Measurements from ENCODE around the gene MTTP. TPM values are rescaled to one million over a fixed set of nuclear protein-coding genes. Genes with fewer than 3 reads are reported as not detected.

MTTP gene
- total and polyA plus RNA-seq, 2 experiments from 2014 or later: 0.08 to 0.14 TPM

- TF ChIP-seq ZNF462 (CRISPR knock-in tag; IDR thresholded peaks at IDR 0.05) (no peak), CTCF (conservative IDR thresholded peaks at IDR 0.05; ENCODE audit: low read depth in 2 of 2) (no peak), ETS1 (IDR thresholded peaks at IDR 0.05) (no peak)
Observed at GRCh38 chr4:99578714-99579113, 4.1 kb downstream of the MTTP start (continued).

GRCh38 chr4:99585516-99585915 is 10.9 kb downstream of the MTTP start:
- peaks cover 5% of the 10 kb centered on the region for H3K4me1 Mint-ChIP-seq
- Histone ChIP-seq H2AFZ (no peak overlapping the region), H4K20me1 (replicated peaks; ENCODE audit: insufficient read depth) (no peaks in the 10 kb centered on the region), H3K36me3 (ENCODE audit: insufficient read depth) (no peaks in the 10 kb centered on the region), H3K27ac (ENCODE audit: low read depth) (no peak overlapping the region), H3K9me2 (ENCODE audit: insufficient read depth) (no peaks in the 10 kb centered on the region), H3K27me3 (ENCODE audit: insufficient read depth) (no peaks in the 10 kb centered on the region), H3F3A (replicated peaks; ENCODE audit: low read depth) (no peaks in the 10 kb centered on the region), H3K4me2 (no peak overlapping the region), H3K79me2 (replicated peaks; ENCODE audit: insufficient read depth) (no peaks in the 10 kb centered on the region), H3K4me1 (ENCODE audit: insufficient read depth) (no peaks in the 10 kb centered on the region), H3K4me3 (no peak overlapping the region)
- TF ChIP-seq ZNF114 (CRISPR knock-in tag; IDR thresholded peaks at IDR 0.05) (no peak), CTCF (conservative IDR thresholded peaks at IDR 0.05; ENCODE audit: low read depth in 2 of 2) (no peak), EZH2 (IDR thresholded peaks at IDR 0.05; ENCODE audit: low read depth, unreplicated experiment) (no peak), STAT1 (IDR thresholded peaks at IDR 0.05; ENCODE audit: unreplicated experiment) (no peak), ETS1 (IDR thresholded peaks at IDR 0.05) (no peak)
- no peak for DNase-seq (ENCODE audit: low spot score)
- no peaks in the 10 kb centered on the region for H3K27me3 Mint-ChIP-seq (ENCODE audit: insufficient read depth, low read depth, poor library complexity)
- ATAC-seq: no peak
- H3K27ac Mint-ChIP-seq: no peak overlapping the region
- H3K4me3 Mint-ChIP-seq: no peak overlapping the region
- no peaks in the 10 kb centered on the region for H3K36me3 Mint-ChIP-seq (ENCODE audit: low read depth)
- no peaks in the 10 kb centered on the region for H3K9me3 Mint-ChIP-seq
